GM12872 (cell line): ENCODE data around the gene FBXO44.

Source experiments
- CTCF ChIP-seq: IDR thresholded peaks from 3 replicates; pipeline ENCODE4 v1.5.1; 2011; ENCODE audit warnings: low read depth, mild to moderate bottlenecking, low read length, moderate library complexity; ENCODE audit not compliant: insufficient read depth

Gene FBXO44

DNA sequence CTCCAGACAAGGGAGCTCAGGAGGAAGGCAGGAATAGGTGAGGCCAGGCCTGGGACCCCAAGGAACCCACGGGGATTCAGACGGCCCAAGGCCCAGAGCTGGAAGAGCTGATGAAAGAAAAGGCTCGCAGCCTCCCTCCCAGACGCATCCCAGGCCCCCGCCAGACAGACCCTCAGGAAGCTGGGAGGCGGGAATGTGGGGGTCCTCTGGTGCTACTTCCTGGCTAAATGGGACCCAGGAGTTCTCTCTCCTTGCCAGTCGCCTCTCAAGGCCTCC, 878 bp upstream of the FBXO44 start:
- TF ChIP-seq CTCF: no peak

DNA sequence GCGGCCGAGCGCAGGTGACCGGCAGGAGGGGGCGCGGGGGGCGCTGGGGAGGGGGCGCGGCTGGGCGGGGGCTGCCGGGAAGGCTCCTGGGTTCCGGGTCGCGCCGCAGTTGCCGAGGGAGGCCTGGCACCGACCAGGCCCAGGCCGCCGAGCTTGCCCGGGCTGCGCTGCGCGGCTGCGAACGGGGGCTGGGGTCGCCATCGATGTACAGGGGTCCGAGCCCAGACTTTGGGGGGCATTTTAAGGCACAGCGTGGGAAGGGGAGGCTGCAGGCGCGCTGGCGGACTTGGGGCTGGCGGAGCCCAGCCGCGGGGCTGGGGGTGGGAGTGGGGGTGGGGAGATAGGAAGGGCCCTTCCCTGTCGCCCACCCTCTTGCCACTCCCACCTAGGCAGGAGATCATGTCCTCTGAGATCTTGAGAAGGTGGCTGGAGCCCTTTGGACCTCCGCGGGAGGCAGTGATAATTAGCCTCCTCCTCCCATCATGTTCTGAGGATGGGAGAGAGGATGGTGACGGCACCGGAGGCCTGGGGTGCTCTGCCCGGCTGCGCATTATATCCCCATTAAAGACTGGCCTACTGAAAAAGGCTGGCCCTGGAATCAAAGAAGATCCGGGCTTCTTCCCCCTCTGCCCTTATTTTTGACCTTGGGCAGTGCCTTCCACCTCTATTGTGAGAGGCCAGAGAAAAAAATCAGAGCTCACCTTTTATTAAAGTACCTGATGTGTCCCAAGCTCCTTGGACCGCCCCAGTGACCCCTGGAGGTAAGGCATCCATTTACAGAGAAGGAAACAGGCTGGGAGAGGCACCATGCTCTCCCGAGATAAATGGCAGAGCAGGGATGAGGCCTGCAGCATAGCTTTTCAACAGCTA, 497 bp downstream of the FBXO44 start:
- TF ChIP-seq CTCF: no peak

DNA sequence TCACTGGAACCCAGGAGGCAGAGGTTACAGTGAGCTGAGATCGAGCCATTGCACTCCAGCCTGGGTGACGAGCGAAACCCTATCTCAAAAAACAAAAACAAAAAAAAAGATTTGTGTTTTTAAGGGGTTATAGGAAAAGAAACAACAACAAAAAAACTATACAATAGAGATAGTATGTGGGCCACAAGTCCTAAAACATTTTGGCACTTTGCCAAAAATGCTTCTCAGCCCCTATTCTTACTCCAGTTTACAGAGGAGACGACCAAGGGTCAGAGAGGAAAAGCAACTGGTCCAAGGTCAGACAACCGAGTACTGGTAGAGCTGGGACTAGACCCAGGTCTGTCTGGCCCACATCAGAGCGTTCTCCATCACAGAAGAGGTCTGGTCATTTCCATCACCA, 3.0 kb downstream of the FBXO44 start:
- no peak for TF ChIP-seq CTCF

DNA sequence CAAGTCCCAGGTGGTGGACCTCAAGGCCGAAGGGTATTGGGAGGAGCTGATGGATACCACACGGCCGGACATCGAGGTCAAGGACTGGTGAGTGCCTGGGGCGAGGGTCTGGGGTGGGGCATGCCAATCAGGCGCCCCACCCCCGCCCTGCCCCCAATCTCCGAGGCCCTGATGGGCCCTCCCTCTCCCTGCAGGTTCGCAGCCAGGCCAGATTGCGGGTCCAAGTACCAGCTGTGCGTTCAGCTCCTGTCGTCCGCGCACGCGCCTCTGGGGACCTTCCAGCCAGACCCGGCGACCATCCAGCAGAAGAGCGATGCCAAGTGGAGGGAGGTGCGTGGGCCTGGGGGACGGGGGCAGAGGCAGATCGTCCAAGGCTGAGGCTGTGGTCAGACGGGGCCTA, 3.9 kb downstream of the FBXO44 start:
- TF ChIP-seq CTCF: no peak

DNA sequence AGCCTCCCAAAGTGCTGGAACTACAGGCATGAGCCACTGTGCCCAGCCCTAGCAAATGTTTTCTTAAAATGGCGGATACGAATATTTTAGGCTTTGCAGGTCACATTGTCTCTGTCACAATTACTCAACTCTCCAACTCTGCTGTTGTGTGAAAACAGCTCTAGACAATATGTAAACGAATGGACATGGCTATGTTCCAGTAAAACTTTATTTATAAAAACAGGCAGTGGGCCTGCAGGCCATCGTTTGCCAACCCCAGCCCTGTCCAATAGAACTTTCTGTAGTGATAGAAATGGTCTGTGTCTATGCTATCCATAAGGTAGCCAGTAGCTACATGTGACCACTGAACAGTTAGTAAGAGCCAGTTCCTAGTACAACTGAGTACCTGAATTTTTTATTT, 5.1 kb downstream of the FBXO44 start:
- TF ChIP-seq CTCF: no peak

DNA sequence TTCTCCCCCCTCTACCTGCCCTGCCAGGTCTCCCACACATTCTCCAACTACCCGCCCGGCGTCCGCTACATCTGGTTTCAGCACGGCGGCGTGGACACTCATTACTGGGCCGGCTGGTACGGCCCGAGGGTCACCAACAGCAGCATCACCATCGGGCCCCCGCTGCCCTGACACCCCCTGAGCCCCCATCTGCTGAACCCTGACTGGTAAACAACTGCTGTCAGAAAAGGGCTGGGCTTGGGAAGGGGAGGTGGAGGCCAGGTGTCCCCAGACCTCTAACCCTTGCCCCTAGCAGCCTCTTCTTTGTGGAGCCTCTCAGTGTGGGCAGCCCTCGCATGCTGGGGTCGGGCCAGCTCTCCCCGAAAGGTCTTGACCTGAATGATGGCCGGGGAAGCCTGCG, 6.4 kb downstream of the FBXO44 start:
- no peak for TF ChIP-seq CTCF

DNA sequence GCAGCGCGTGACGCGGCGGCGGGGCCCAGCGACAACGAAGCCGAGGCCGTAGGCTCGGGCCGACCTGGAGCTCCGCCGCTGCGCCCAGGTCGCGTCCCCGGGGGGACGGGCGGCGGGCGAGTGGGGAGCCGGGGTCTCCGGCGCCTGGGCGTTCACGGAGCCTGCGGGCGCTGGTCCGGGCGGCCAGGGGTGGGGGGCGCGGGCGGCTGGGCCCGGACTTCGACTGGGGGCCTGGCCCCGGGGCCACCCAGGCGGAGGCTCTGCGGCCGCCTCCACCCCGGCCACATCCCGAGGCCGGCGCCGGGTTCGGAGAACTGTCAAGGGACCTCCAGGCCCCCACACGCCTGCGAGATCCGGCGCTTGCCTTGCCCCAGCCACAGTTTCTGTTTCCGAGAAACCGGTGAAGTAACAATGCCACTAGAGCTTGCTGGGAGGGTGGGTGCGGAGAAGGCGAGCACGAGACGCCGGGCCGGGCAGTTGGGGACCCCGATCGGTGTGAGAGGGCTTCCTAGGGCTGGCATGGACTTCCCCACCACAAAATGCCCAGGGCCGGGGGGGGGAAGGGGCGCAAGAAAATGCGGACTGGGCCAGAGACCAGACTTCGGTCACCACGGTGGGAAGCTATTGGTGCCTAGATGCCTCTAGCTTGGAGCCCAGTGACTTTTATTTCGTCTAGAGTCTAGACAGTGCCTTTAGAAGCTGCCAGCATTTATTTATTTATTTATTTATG, 9.8 kb downstream of the FBXO44 start:
- TF ChIP-seq CTCF: no peak
